Testis (tissue), 2 donors: Measurements from ENCODE around the gene RNF135.

ENCODE experiments used
- POLR2A ChIP-seq: fragments of 450-650 bp; IDR thresholded peaks from one replicate; pipeline ENCODE4 v1.6.1; 2017; ENCODE audit warnings: antibody characterized with exemption, mild to moderate bottlenecking, moderate library complexity
- TF ChIP-seq, protein P1 (sequence below), 3 experiments: fragments of 450-650 bp in 2 of 3; fragments of 200-600 bp in 1 of 3; sonication (generic) in 1 of 3; IDR thresholded peaks; one replicate each; pipeline ENCODE4 v1.5.1; 2016 to 2019; ENCODE audit warnings: antibody characterized with exemption in 3 of 3, mild to moderate bottlenecking in 2 of 3, moderate library complexity in 1 of 3

GRCh38 chr17:30922235-30923030, 48.4 kb upstream of the RNF135 start:
- TF ChIP-seq, protein P1, sequence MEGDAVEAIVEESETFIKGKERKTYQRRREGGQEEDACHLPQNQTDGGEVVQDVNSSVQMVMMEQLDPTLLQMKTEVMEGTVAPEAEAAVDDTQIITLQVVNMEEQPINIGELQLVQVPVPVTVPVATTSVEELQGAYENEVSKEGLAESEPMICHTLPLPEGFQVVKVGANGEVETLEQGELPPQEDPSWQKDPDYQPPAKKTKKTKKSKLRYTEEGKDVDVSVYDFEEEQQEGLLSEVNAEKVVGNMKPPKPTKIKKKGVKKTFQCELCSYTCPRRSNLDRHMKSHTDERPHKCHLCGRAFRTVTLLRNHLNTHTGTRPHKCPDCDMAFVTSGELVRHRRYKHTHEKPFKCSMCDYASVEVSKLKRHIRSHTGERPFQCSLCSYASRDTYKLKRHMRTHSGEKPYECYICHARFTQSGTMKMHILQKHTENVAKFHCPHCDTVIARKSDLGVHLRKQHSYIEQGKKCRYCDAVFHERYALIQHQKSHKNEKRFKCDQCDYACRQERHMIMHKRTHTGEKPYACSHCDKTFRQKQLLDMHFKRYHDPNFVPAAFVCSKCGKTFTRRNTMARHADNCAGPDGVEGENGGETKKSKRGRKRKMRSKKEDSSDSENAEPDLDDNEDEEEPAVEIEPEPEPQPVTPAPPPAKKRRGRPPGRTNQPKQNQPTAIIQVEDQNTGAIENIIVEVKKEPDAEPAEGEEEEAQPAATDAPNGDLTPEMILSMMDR (IDR thresholded peaks at IDR 0.05): no peak
- no peak for TF ChIP-seq POLR2A
